Trophoblast cell (in vitro differentiated cells and primary cell): ENCODE results near the gene IFNL2.
A peak's percentile ranks its signal among the peaks of the same experiment; 100 is the strongest.

ENCODE experiments used
- DNase-seq, 2 donors: peaks; one replicate each; pipeline ENCODE4 v3.0.0-alpha.2; 2016
- H2AFZ ChIP-seq: 2 replicates; pipeline ENCODE4 v1.6.1; 2013; ENCODE audit warnings: low read length, moderate library complexity, mild to moderate bottlenecking; ENCODE audit not compliant: insufficient read depth, poor library complexity
- H2AK5ac ChIP-seq: 2 replicates; pipeline ENCODE4 v1.6.1; 2013; ENCODE audit warnings: mild to moderate bottlenecking, low read length
- H2BK120ac ChIP-seq: 2 replicates; pipeline ENCODE4 v1.6.1; 2013; ENCODE audit warnings: low read length, mild to moderate bottlenecking, moderate library complexity; ENCODE audit not compliant: insufficient read depth, poor library complexity
- H2BK12ac ChIP-seq: 2 replicates; pipeline ENCODE4 v1.6.1; 2013; ENCODE audit warnings: mild to moderate bottlenecking, low read length, moderate library complexity
- H2BK5ac ChIP-seq: 2 replicates; pipeline ENCODE4 v1.6.1; 2013; ENCODE audit warnings: low read length, low read depth, moderate library complexity, mild to moderate bottlenecking; ENCODE audit not compliant: poor library complexity
- H3K14ac ChIP-seq: 2 replicates; pipeline ENCODE4 v1.6.1; 2013; ENCODE audit warnings: mild to moderate bottlenecking, low read length
- H3K18ac ChIP-seq: 2 replicates; pipeline ENCODE4 v1.6.1; 2013; ENCODE audit warnings: mild to moderate bottlenecking, low read length
- H3K23ac ChIP-seq: 2 replicates; pipeline ENCODE4 v1.6.1; 2013; ENCODE audit warnings: low read length
- H3K27ac ChIP-seq: 2 replicates; pipeline ENCODE4 v1.5.1; 2013; ENCODE audit warnings: low read depth, mild to moderate bottlenecking, inconsistent platforms, low read length, moderate library complexity
- H3K27me3 ChIP-seq: 2 replicates; pipeline ENCODE4 v1.6.1; 2013; ENCODE audit warnings: inconsistent platforms, mild to moderate bottlenecking, low read length, moderate library complexity; ENCODE audit not compliant: insufficient read depth
- H3K36me3 ChIP-seq, 2 experiments: 1 replicate in 1 of 2; 2 replicates in 1 of 2; pipeline ENCODE4 v1.6.1; 2013; ENCODE audit warnings: low read length in 2 of 2, mild to moderate bottlenecking in 2 of 2, moderate library complexity in 1 of 2; ENCODE audit not compliant: insufficient read depth in 2 of 2, control insufficient read depth in 1 of 2
- H3K4ac ChIP-seq: 2 replicates; pipeline ENCODE4 v1.6.1; 2013; ENCODE audit warnings: low read depth, mild to moderate bottlenecking, low read length, moderate library complexity
- H3K4me1 ChIP-seq, 2 experiments: 1 replicate in 1 of 2; 2 replicates in 1 of 2; pipeline ENCODE4 v1.6.1; 2013; ENCODE audit warnings: low read length in 2 of 2, mild to moderate bottlenecking in 2 of 2, moderate library complexity in 1 of 2; ENCODE audit not compliant: insufficient read depth in 2 of 2, control insufficient read depth in 1 of 2
- H3K4me2 ChIP-seq: 2 replicates; pipeline ENCODE4 v1.6.1; 2013; ENCODE audit warnings: inconsistent platforms, mild to moderate bottlenecking, low read length, moderate library complexity
- H3K4me3 ChIP-seq: 2 replicates; pipeline ENCODE4 v1.5.1; 2013; ENCODE audit warnings: mild to moderate bottlenecking, low read depth, low read length, inconsistent platforms
- H3K79me1 ChIP-seq: one replicate; pipeline ENCODE4 v1.6.1; 2013; ENCODE audit warnings: low read length
- H3K79me2 ChIP-seq: 2 replicates; pipeline ENCODE4 v1.6.1; 2013; ENCODE audit warnings: low read length, mild to moderate bottlenecking; ENCODE audit not compliant: control insufficient read depth, insufficient read depth, poor library complexity
- H3K9ac ChIP-seq: 2 replicates; pipeline ENCODE4 v1.6.1; 2013; ENCODE audit warnings: mild to moderate bottlenecking, low read length
- H3K9me3 ChIP-seq: 2 replicates; pipeline ENCODE4 v1.6.1; 2013; ENCODE audit warnings: low read depth, mild to moderate bottlenecking, control low read depth, inconsistent platforms, low read length; ENCODE audit not compliant: insufficient read depth
- H4K12ac ChIP-seq: 2 replicates; pipeline ENCODE4 v1.6.1; 2013; ENCODE audit warnings: low read depth, mild to moderate bottlenecking, low read length, moderate library complexity
- H4K8ac ChIP-seq: 2 replicates; pipeline ENCODE4 v1.6.1; 2013; ENCODE audit warnings: low read depth, mild to moderate bottlenecking, low read length, moderate library complexity
- H4K91ac ChIP-seq: one replicate; pipeline ENCODE4 v1.6.1; 2013; ENCODE audit warnings: low read depth, mild to moderate bottlenecking, low read length, moderate library complexity
- WGBS: extraction: QIAGEN DNeasy Blood & Tissue Kit; methylation state at CpG from one replicate; pipeline ENCODE4 v1.1.7; 2013; ENCODE audit warnings: missing lambda C conversion rate; ENCODE audit not compliant: insufficient read length, insufficient coverage; ENCODE audit errors: extremely low coverage; 5-methylcytosine and 5-hydroxymethylcytosine counted together

Gene IFNL2

DNA sequence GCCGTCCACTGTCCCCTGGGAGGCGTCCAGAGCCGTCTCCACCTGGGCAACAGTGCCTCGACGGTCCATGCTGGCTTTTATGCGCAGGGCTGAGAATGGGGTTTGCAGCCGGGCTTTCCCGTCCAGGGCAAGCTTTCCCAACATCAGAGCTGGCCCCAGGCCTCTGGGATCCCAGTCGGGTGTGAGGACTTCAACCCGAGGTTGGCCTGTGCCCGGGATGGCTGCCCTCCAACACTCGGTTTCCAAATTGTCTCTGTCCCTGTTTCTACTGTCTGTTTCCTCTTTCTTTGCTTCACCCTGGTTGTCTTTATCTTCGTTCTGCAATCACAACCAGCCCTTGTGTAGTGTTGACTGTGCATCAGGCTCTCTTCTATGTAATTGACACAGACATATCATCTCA is 19.4 kb upstream of the IFNL2 start, which contains the start of gene IFNL4:
IFNL4 (minus strand) TSS at position 51 of the 400 bp plus-strand sequence.
- H3K27me3 ChIP-seq = peaks cover 28% of the 10 kb centered on the region
- H3K23ac ChIP-seq = no peak within 1 kb of the TSS
- H3K18ac ChIP-seq = no peak within 1 kb of the TSS
- peaks cover 3 to 5% of the 10 kb centered on the region in 2 experiments for H3K4me1 ChIP-seq
- no peak within 1 kb of the TSS for H4K91ac ChIP-seq
- H3K79me1 ChIP-seq = no peaks in the 10 kb centered on the region
- H3K9ac ChIP-seq = no peak within 1 kb of the TSS
- H2BK120ac ChIP-seq = no peak within 1 kb of the TSS
- H2AK5ac ChIP-seq = no peak within 1 kb of the TSS
- H3K4ac ChIP-seq = no peak within 1 kb of the TSS
- H3K14ac ChIP-seq = no peak within 1 kb of the TSS
- DNase-seq = no peak
- H4K12ac ChIP-seq = no peak within 1 kb of the TSS
- H3K4me3 ChIP-seq = no peak within 1 kb of the TSS
- no peaks in the 10 kb centered on the region for H3K36me3 ChIP-seq
- WGBS = no CpG with 5 or more reads among the region's 13 CpGs
- H2BK5ac ChIP-seq = no peak within 1 kb of the TSS
- H3K9me3 ChIP-seq = peaks cover 16% of the 10 kb centered on the region
- H2AFZ ChIP-seq = no peak within 1 kb of the TSS
- H3K4me2 ChIP-seq = peak within 1 kb of the TSS; percentile 49
- no peak within 1 kb of the TSS for H3K27ac ChIP-seq
- no peak within 1 kb of the TSS for H4K8ac ChIP-seq
- no peaks in the 10 kb centered on the region for H3K79me2 ChIP-seq
- no peak within 1 kb of the TSS for H2BK12ac ChIP-seq

DNA sequence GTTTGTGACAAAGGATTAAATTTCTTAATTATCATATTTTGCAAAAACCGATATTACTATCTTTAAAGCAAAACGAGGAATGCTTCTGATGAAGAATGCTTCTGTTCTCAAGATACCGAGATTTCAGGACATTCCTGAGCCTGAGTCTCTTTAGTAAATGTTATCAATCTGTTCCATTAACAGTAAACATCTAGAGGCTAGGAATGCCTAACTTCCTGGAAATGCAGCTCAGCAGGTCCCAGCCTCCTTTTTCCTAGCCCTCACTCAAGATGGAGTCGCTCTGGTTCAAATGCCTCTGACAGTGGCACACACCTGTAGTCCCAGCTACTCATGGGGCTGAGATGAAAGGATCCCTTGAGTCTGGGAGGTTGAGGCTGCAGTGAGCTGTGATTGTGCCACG is 17.1 kb upstream of the IFNL2 start:
- H3K79me2 ChIP-seq = no peaks in the 10 kb centered on the region
- no peak overlapping the region for H3K18ac ChIP-seq
- H4K8ac ChIP-seq = no peak overlapping the region
- H2BK12ac ChIP-seq = no peak overlapping the region
- H3K4me3 ChIP-seq = no peak overlapping the region
- no peaks in the 10 kb centered on the region for H3K79me1 ChIP-seq
- no peak overlapping the region for H2BK120ac ChIP-seq
- H2AFZ ChIP-seq = no peak overlapping the region
- H3K27me3 ChIP-seq = peaks cover 28% of the 10 kb centered on the region
- peaks cover 16% of the 10 kb centered on the region for H3K9me3 ChIP-seq
- H2AK5ac ChIP-seq = no peak overlapping the region
- no peak overlapping the region for H4K12ac ChIP-seq
- no peak overlapping the region for H3K14ac ChIP-seq
- no peak overlapping the region for H2BK5ac ChIP-seq
- H3K27ac ChIP-seq = no peak overlapping the region
- WGBS = no CpG with 5 or more reads among the region's 5 CpGs
- H3K4ac ChIP-seq = no peak overlapping the region
- H3K4me1 ChIP-seq = peaks cover 3 to 5% of the 10 kb centered on the region in 2 experiments
- no peak overlapping the region for H3K4me2 ChIP-seq
- H4K91ac ChIP-seq = no peak overlapping the region
- DNase-seq = peak; percentile 65 to 88
- no peak overlapping the region for H3K23ac ChIP-seq
- no peak overlapping the region for H3K9ac ChIP-seq
- H3K36me3 ChIP-seq = no peaks in the 10 kb centered on the region

DNA sequence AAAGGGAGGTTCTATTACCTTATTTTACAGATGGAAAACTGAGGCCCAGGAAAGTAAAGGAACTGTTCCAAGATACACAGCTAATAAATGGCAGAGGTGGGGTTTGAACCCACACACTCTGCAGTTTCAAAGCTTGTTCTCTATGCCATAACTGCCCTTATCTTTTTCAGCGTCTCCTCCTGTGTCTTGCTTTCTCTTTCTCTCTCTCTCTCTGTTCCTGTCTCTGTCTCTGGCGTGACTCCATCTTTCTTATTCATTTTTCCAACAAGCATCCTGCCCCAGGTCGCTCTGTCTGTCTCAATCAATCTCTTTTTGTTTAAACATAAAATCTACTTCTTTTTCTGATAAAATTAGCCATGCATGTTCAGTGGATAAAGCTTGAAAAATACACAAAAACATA is 16.4 kb upstream of the IFNL2 start:
- H3K79me1 ChIP-seq = no peaks in the 10 kb centered on the region
- H3K18ac ChIP-seq = no peak overlapping the region
- no peak overlapping the region for H2BK12ac ChIP-seq
- no peak for DNase-seq
- no CpG with 5 or more reads among the region's 3 CpGs for WGBS
- H2BK5ac ChIP-seq = no peak overlapping the region
- H2AK5ac ChIP-seq = no peak overlapping the region
- no peak overlapping the region for H3K23ac ChIP-seq
- no peaks in the 10 kb centered on the region for H3K36me3 ChIP-seq
- H3K27ac ChIP-seq = no peak overlapping the region
- H4K8ac ChIP-seq = no peak overlapping the region
- no peak overlapping the region for H3K9ac ChIP-seq
- H3K4ac ChIP-seq = no peak overlapping the region
- H3K4me2 ChIP-seq = no peak overlapping the region
- H3K9me3 ChIP-seq = peaks cover 19% of the 10 kb centered on the region
- no peak overlapping the region for H2AFZ ChIP-seq
- H3K79me2 ChIP-seq = no peaks in the 10 kb centered on the region
- H3K14ac ChIP-seq = no peak overlapping the region
- no peak overlapping the region for H4K12ac ChIP-seq
- no peak overlapping the region for H3K4me3 ChIP-seq
- peaks cover 3 to 5% of the 10 kb centered on the region in 2 experiments for H3K4me1 ChIP-seq
- peaks cover 27% of the 10 kb centered on the region for H3K27me3 ChIP-seq
- no peak overlapping the region for H2BK120ac ChIP-seq
- H4K91ac ChIP-seq = no peak overlapping the region

DNA sequence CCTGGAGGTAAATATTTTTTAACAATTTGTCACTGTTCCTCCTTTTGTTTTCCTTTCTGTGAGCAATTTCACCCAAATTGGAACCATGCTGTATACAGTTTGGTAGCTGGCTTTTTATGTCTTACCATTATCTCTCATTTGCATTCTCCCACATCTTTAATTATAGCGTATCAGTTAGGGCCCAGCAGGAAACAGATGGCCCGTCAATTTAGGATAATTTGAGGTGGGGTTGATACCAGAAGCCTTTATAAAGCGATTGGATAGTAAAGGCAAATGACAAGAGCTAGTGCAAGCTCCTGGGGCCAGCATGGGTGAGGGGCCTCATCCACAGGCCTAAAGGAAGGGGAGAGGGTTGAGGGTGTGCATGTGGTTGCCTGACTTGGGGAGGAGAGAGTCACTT is 15.7 kb upstream of the IFNL2 start:
- Histone ChIP-seq H2AK5ac (no peak overlapping the region), H2BK12ac (no peak overlapping the region), H3K79me1 (no peaks in the 10 kb centered on the region), H2BK120ac (no peak overlapping the region), H4K12ac (no peak overlapping the region), H3K4ac (no peak overlapping the region), H2AFZ (no peak overlapping the region), H3K36me3 (no peaks in the 10 kb centered on the region), H3K4me3 (no peak overlapping the region), H3K27me3 (peaks cover 21% of the 10 kb centered on the region), H4K91ac (no peak overlapping the region), H3K9me3 (peaks cover 12% of the 10 kb centered on the region), H3K18ac (no peak overlapping the region), H3K9ac (no peak overlapping the region), H3K4me1 (peaks cover 3 to 4% of the 10 kb centered on the region in 2 experiments), H3K14ac (no peak overlapping the region), H3K4me2 (no peak overlapping the region), H3K79me2 (no peaks in the 10 kb centered on the region), H3K23ac (no peak overlapping the region), H4K8ac (no peak overlapping the region), H3K27ac (no peak overlapping the region), H2BK5ac (no peak overlapping the region)
- no CpG with 5 or more reads among the region's 3 CpGs for WGBS
- DNase-seq = no peak
